SK-N-DZ (cell line): ENCODE data around the gene OLFM3.
A peak's percentile ranks its signal among the peaks of the same experiment; 100 is the strongest.

Experiments
- DNase-seq: peaks from one replicate; pipeline ENCODE4 v3.0.0-alpha.2; 2015; ENCODE audit warnings: low spot score

Gene OLFM3

DNA sequence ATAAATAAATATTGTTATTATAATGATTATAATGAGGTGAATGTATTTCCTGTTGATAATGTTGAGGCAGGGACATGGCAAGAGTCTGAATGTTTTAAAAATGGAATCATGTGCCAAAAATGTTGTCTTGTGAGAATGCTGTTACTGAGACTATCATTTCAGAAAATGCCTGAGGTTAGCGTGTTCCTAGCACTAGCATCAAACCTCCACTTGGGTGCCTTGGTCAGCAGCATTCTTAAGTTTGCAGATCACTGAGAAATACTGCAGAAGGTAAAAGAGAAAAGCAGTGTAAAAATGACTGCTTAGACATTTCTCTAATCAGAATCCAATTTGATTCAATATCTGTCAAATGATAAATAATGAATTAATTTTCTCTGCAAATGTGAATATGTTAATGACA, 50.8 kb downstream of the OLFM3 start:
- no peak for DNase-seq

DNA sequence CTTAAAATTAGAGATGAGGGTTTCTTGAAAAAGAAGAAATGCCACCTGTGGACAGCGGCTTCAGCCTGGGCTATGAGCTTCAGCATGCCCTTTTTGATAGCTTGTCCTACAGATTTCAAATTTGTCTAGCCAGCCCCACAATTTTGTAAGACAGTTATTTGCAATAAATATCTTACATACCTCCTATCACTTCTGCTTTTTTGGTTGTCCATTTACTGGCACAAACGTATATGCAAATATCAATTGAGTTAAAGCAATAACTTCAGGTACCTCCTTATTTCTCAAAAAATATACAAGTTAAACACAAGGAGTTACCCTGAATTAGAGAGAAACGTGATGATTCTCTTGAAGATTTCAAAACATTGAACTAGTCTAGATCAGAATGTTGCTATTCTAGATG, 53.5 kb downstream of the OLFM3 start:
- no peak for DNase-seq

DNA sequence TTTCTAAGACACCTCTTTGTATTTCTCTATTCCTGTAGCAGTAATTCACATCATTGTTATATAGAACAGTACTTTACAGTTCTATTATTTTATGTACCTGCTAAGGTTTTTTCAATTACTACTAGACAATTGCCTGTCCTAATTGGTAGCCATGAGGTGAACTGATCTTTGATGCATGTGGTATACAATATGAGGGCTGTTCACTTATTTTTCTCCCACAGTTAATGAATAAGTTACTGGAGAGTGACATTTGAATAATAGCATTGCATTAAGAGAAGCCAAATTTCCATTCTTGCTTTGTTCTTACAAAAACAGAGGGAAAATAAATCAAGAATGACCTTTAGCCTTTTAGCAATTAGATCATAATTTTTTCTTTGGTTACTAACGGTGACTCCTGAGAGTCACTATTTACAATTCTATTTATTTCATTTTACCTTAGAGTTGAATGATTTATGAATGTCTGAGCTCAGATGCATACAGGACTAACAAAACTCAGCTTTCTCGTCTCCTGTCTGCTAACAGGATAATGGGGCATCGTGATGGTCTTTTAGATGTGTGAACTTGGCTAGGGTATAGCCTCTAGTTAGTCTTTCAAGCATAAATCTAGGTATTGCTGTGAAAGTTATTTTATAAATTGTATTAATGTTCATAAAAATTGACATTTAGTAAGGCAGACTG, 54.1 kb downstream of the OLFM3 start:
- DNase-seq, result no peak

DNA sequence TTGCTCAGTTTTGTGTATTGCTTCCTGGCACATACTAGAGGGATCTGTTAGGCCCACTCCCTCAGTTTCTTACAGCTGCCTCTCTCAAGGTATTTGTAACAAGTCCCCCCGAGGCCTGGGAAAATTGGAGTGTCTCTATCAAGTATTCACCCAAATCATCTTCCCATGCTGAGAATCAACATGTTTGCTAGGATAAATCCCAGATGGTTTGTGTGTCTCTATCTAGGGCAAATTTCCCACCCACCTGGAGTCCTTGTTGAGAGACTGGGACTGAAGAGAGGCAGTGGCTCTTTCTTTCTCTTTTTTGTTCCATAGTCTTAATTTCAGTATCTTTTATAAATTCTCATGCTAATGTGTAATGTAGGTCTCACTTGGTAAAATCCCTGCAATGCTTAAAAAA, 58.0 kb downstream of the OLFM3 start:
- DNase-seq, result no peak

DNA sequence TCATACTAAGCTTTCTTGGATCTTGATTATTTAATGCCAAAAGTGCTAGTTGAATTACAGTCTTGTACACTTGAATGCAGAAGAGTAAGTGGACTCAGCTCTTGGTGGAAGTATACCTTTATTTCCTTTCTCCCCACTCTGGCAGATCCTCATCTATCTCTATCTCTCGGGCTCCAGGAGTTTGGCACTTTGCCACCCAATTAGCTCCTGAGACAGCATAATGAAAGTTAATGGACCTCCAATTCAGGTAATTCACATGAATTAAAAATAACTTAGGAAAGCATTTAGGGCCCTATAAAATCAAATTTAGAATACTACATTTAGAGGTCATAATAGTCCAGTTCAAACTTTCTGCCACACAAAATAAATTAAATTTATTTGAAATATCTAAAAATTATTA, 67.4 kb downstream of the OLFM3 start:
- DNase-seq, result peak; percentile 23

DNA sequence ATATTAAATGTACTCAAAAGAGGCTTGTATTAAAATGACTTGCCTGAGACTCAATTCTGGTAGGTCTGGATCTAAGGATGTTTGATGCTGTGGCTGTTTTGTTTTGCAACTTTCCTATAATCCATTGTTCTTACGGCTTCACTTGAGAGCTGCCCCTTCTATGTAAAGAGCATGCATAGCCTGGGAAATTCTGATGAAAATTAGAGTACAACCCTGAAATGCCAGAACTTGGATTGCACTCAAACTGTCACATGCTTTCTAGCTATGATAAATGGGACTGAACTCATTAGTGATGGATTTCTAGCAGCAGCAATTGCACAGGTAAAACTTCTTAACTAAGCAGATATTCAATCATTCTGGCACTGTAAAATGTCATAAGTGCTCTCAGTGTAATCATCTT, 67.9 kb downstream of the OLFM3 start:
- DNase-seq, result peak; percentile 2

DNA sequence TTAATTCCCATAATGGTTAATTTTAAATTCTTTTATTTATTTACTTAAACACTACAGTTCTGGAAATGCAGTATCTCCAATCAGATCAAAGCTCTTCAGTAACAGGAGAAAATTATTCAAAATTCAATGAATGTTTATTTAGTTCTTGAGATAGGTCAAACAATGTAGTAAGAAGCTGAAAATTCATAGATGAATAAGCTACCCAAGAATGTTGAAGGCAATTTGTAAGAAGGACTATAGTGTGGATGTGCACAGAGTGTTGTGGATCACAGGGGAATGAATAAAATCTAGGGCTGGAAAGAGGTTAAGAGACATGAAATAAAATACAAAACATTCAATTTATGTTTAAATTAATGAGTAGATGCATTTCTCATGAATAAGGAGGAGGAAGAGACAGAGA, 72.0 kb downstream of the OLFM3 start:
- DNase-seq, result no peak

DNA sequence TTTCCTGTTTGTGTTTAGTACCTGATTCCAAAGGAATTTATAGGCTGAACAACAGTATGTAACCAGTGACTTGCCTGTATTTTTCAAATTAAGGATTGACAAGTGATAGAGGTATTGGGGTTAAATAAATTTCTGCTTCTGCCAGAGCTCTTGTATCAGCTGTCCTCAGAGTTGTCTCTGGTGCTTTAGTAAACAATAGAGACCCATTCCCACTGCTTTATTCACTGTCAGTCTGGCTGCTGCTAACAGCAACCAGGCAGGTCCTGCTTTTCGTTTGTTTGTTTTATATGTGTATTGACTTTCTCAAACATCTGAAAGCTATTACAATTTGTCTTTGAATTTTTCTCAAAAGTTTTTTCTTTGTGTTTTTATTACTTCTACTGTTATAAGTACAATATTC, 76.1 kb downstream of the OLFM3 start:
- DNase-seq, result no peak

DNA sequence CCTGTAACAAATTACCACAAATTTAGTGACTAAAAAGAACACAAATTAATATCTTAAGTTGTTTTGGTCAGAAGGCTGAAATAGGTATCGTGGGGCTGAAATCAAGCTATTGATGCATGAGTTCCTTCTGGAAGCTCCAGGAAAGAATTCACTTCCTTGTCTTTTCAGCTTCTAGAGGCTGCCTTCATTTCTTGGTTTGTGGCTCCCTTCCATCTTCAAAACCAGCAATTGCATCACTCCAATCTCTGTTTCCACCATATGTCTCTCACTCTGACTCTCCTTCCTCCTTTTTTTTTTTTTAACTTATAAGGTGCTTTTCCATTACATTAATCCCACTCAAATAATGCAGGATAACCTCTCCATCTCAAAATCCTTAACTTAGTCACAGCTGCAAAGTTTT, 78.4 kb downstream of the OLFM3 start:
- no peak for DNase-seq

DNA sequence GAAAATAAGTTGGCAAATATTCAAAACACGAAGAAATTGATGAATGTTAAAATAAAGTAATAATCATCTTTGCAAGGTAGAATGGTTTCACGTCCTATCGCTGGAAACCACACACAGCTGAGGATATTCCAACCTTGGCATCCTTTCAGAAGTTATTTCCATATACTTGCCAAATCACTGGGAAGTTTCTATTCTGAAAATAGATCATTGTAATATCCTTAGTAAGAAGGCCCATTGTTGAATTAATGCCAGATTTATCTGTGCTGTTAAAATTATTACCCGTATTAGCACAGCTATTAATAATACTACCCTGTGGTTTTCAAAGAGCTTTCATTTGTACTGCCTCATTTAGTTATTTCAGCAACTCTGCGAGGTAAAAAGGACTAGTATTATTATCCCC, 81.1 kb downstream of the OLFM3 start:
- no peak for DNase-seq

DNA sequence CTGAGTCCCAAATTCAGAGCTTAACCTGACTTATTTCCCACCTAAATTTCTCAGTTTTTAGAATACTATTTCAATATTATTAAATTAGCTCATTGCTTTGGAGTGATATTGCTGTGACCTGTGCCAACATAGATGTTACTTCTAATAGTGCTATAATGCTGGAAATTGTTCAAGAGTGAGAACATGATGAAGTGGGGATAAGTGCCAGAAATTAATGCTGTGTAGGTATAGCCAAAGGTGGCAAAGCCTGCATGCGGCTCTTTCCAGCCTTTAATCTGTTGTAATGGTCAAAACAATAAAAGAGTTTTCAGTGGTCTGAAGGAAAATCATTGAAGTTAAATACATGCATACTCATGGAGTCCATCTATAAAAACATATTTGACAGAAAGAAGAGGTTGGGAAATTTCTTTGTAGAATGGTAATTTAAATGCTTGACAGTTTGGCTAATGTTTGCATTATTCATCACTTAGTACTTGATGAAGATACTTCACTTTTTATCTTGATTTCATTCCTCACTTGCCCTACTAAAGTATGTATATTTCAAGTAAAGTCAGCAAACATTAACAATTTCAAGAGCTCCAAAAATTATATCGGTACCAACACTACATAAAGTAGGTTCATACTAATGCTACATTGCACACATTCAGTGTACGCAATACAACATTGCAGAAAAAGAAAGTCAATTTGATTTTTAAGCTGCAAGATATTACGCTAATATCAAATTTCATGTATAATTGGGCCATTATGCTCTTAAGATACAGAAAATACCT, 82.1 kb downstream of the OLFM3 start:
- DNase-seq, result no peak

DNA sequence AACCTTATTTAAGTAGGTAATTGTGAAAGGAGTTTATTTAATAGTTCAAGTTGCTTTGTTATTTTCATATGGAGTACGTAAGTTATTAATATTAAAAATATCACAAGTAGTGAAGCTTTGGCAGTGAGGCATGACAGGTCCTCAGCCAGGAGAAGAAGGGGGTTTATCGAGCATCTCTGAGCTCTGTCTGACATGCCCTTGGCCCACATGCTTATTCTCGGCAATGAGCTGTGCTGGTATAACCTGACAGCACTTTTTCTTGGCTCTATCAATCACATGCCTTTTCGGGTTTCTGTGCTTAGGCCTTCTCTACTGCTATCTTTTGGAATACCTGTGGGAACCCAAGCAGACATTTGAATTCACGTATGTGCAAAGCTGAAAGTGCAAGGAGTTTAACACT, 84.8 kb downstream of the OLFM3 start:
- DNase-seq, result no peak

DNA sequence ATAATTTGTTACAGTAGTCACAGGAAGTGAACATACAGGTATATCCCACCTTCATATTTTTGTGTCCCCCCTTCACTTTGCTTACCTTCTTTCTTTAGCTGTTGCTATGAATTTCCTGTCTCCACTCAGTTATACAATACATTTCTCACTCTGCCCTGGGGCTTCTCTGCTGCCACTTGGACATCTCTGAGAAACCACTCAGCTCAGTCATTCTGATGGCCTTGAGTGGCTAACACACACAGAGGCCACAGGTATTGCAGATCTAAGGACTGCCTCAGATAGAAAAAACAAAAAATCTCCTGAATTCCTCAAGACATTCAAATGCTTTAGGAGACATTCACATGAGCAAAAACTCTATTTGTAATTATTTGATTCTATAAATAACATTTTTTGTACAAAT, 87.7 kb downstream of the OLFM3 start:
- no peak for DNase-seq

DNA sequence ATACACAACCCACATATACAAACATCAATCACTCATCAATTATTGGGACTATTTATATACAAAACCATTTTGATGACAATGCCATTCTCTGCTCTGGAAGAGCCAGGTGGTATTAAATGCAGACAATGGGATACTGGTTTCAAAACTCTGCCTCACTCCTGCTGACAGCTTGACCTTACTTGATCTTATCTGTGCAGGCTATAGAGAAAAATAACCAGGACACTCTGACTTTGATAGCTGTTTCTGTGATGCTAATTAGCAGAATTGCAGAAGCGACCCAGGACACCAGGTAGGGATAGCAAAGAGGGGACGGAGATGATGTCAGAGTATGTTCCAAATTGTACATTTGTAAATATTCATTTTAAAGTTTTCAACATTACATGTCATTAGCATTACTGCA, 89.5 kb downstream of the OLFM3 start:
- DNase-seq, result peak; percentile 74

DNA sequence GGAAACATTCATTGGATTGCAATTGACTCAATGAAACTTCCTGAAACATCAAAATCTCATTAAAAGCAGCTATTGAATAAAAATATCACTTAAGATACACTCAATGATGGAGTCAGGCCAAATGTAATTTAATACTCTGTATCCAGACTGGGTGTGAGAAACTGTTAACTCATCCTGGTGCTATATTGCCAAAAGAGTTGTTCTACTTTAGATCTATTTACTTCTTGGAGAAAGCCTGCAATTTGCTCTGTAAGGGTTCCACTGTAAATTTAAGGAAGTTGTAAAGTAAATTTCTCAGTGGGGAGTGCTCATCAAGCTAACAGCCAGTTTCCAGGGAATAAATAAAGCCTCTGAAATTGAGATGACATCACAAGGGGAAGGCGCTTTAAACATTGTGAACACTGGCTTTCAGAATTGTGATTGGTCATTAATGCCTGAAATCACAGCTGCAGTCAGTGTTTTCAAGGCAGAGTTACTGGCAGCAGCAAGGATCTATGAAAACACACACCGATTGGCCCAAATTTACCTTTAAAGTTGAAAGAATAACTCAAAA, 91.4 kb downstream of the OLFM3 start:
- no peak for DNase-seq

DNA sequence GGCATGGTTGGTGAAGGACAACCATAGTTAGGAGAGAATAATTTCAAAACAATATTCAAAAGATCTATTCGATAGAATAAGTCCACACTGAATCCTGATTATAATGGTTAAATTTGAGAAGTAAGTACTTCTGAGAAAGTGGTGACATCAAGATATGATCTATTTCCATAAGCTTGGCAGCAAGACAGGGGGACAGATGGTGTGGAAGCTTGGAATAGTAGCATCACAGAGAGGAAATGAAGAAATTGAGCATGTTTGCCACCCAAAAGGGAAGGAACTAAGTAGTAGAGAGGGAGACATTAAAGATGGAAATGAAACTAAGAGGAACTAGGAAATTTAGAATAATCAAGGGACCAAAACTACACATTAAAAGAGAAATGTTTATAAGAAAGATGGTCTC, 94.5 kb downstream of the OLFM3 start:
- DNase-seq, result no peak

DNA sequence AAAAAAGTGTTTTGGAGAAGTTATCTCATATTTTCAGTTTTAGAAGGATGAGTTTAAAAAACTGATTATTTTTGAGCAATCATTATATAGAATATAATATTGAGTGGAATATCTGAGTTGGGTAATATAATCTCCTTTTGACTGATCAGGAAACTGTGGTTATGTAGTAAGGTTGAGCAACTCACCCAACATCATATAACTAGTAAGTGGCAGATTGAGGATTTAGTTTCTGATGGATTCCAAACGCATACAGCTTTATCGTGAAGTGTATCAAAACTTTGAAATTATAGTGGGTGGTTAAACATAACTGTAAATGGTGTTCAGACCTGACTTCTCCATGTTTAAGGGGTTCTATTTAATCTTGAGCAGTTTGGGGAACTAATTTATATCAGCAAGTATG, 98.6 kb downstream of the OLFM3 start:
- DNase-seq, result no peak

DNA sequence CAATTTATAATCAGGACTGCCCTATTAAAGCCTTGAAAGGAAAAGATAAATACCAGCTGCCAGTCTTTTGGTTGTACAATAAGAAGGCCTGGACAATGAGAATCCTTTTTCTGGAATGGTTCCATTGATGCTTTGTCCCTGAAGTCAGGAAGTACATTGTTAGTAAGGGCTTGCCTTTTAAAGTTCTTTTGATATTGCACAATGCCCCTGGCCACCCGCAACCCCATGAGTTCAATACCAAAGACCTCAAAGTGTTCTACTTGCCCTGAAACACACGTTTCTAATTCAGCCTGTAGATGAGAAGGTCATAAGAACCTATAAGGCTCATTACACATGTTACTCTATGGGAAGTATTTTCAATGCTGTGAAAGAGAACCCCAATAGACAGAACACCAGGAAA, 112.1 kb downstream of the OLFM3 start:
- DNase-seq, result no peak

DNA sequence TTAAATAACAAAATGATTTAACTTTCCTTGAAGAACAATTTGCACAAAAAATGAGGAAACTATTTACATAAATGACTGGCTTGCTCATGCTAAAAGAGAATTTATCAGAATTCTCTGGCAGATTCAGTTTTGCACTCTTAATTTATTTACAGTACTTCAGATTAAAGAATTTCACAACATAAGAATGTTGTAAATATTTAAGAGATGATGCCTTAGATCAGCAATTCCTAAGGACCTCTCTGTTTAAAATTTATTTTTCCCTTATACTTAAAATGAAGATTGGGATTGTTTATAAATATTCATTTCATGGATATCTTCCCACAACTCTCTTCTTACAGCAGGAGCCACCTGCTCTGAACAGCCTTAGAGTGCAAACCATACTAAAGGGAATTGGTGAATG, 120.8 kb downstream of the OLFM3 start:
- no peak for DNase-seq

DNA sequence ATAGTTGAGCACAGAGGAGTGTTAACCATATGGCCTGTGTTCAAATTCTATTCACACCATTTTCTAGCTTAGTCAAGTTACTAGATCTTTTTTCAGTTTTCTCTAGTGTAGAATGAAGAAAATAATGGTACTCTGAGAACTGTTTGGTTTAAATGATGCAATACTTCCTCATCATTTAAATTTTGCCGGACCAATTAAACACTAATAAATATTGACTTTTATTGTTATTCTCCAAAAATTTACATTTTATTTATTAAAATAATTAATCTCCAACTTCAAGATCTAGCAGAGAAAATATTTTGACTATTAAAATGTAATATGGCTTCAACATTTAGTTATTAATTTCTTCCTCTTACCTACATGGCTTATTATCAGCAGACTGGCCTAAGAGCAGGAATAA, 123.1 kb downstream of the OLFM3 start:
- DNase-seq, result no peak

DNA sequence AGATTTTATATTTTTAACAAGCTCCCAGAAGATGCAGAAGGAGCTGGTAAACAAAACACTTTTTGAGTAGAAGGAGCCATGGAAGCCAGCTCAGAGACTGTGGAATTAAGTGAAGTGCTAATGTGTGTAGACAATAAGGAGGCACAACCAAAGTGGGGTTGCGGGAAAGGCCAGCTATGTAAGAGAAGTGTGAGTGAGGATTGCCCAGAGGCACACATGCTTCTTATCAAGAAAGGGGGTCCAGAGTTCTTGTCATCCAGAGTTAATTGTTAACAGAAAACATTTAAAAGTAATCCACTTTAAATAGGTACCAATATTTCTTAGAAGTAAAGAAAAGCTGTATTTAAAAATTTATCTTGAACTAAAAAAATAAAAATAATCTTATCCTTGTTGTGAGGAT, 136.8 kb downstream of the OLFM3 start:
- DNase-seq, result no peak

DNA sequence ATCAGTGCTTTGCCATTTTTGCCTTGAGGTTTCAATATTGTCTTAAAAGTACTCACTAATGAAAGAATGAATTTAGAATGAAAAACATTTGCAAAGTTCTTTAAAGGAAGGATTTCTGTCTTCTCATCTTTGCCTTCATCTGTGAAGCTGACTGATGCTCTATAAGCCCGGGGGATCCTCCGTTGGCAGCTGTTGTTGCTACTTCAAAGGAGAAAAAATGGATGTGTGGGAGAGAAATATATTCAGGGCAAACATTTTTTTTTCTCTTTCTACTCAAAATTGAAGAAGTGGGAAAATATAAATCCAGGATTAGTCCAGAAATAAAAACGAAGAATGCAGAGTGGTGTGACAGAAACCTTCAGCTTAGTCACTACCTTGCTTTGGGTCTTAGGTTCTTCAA, 142.5 kb downstream of the OLFM3 start:
- DNase-seq, result no peak

DNA sequence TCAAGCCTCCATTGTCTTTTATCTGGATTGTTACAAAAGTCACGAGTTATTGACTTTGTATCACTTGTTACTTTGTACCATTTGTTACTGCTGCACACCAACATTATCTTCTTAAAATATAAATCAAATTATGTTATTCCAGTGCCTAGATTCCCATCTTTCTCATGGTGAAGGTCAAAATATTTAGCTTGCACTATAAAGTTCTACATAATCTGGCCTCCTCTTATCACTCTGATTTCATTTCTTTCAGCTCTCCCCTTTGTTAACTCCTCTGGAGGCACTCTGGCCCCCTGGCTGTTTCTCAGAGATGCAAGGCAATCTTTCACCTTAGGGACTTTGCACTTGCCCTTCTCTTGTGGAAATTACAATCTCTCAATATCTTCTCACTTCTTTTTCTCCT, 143.8 kb downstream of the OLFM3 start:
- no peak for DNase-seq
